H1 (cell line): Measurements from ENCODE around the gene SMTN. TPM values are rescaled to one million over a fixed set of nuclear protein-coding genes. Genes with fewer than 3 reads are reported as not detected.
A peak's percentile ranks its signal among the peaks of the same experiment; 100 is the strongest.

Experiments
- CTCF ChIA-PET: fragments of 300-600 bp; sonication (Branson Sonifier 250); formaldehyde crosslinking; loops from one replicate; lab custom pipeline; 2021; ENCODE audit not compliant: partially characterized antibody; lab: Charles Lee
- POLR2A ChIA-PET: fragments of 300-600 bp; sonication (Branson Sonifier 250); formaldehyde crosslinking; loops from one replicate; lab custom pipeline; 2021; ENCODE audit warnings: inconsistent platforms; ENCODE audit not compliant: partially characterized antibody; lab: Charles Lee
- DNase-seq, 2 experiments: peaks; one replicate each; pipeline versions ENCODE4 v3.0.0 to v3.0.0-alpha.2; 2010 to 2022; ENCODE audit warnings: low spot score in 2 of 2, low read depth in 1 of 2, mixed read lengths in 1 of 2
- FAIRE-seq: peaks from 2 replicates; lab custom pipeline; 2011; peaks lifted over from hg19 to GRCh38; lab: Jason Lieb, UNC
- H2AFZ ChIP-seq: 2 replicates; pipeline ENCODE4 v1.8.1; 2012; ENCODE audit warnings: low read length, inconsistent platforms
- H2AK5ac ChIP-seq: 2 replicates; pipeline ENCODE4 v1.6.1; 2013; ENCODE audit warnings: low read depth, low read length
- H2BK120ac ChIP-seq: replicated peaks from 2 replicates; pipeline ENCODE3; 2013; ENCODE audit warnings: low read depth, low read length, inconsistent platforms
- H2BK12ac ChIP-seq: 2 replicates; pipeline ENCODE4 v1.6.1; 2013; ENCODE audit warnings: low read depth, low read length
- H2BK15ac ChIP-seq: 2 replicates; pipeline ENCODE4 v1.6.1; 2013; ENCODE audit warnings: low read length
- H2BK20ac ChIP-seq: 2 replicates; pipeline ENCODE4 v1.6.1; 2013; ENCODE audit warnings: low read length
- H2BK5ac ChIP-seq: 2 replicates; pipeline ENCODE4 v1.6.1; 2013; ENCODE audit warnings: low read depth, low read length
- H3K14ac ChIP-seq: 2 replicates; pipeline ENCODE4 v1.6.1; 2013; ENCODE audit warnings: inconsistent platforms; ENCODE audit not compliant: insufficient read length
- H3K18ac ChIP-seq: 2 replicates; pipeline ENCODE4 v1.6.1; 2013; ENCODE audit warnings: low read length; ENCODE audit errors: extremely low read depth
- H3K23ac ChIP-seq: 2 replicates; pipeline ENCODE4 v1.6.1; 2013; ENCODE audit warnings: inconsistent platforms; ENCODE audit not compliant: insufficient read length
- H3K23me2 ChIP-seq: 2 replicates; pipeline ENCODE4 v1.6.1; 2013; ENCODE audit warnings: low read depth, low read length
- H3K27ac ChIP-seq: 2 replicates; pipeline ENCODE4 v1.6.1; 2011; ENCODE audit warnings: low read depth, low read length, inconsistent platforms
- H3K27me3 ChIP-seq, 4 experiments: replicated peaks in 1 of 4; 1 replicate in 1 of 4; 2 replicates in 3 of 4; pipeline versions ENCODE4 v1.6.1 to v1.8.1; 2011 to 2013; ENCODE audit warnings: low read length in 3 of 4, mild to moderate bottlenecking in 3 of 4, inconsistent platforms in 2 of 4, mixed read lengths in 2 of 4, moderate library complexity in 1 of 4; ENCODE audit not compliant: control insufficient read depth in 3 of 4, insufficient read depth in 3 of 4; ENCODE audit errors: extremely low read depth in 1 of 4
- H3K36me3 ChIP-seq, 4 experiments: 2 replicates each; pipeline versions ENCODE4 v1.6.1 to v1.8.1; 2011 to 2013; ENCODE audit warnings: mild to moderate bottlenecking in 4 of 4, low read length in 3 of 4, moderate library complexity in 2 of 4, control low read depth in 1 of 4, inconsistent platforms in 1 of 4; ENCODE audit not compliant: insufficient read depth in 4 of 4, control insufficient read depth in 2 of 4
- H3K4ac ChIP-seq: replicated peaks from 2 replicates; pipeline ENCODE3; 2013; ENCODE audit warnings: low read length, low read depth, mixed read lengths, inconsistent platforms; ENCODE audit not compliant: insufficient read length
- H3K4me1 ChIP-seq, 4 experiments: replicated peaks in 1 of 4; 1 replicate in 1 of 4; 2 replicates in 3 of 4; pipeline versions ENCODE4 v1.6.1 to v1.8.1; 2011 to 2013; ENCODE audit warnings: low read length in 3 of 4, inconsistent platforms in 2 of 4, mixed read lengths in 1 of 4; ENCODE audit not compliant: insufficient read depth in 4 of 4, control insufficient read depth in 3 of 4
- H3K4me2 ChIP-seq, 2 experiments: 2 replicates each; pipeline versions ENCODE4 v1.6.1 to v1.8.1; 2011 to 2013; ENCODE audit warnings: low read depth in 2 of 2, low read length in 2 of 2, control low read depth in 1 of 2, inconsistent platforms in 1 of 2, mild to moderate bottlenecking in 1 of 2; ENCODE audit not compliant: insufficient read depth in 1 of 2
- H3K4me3 ChIP-seq, 4 experiments: fragments of 200-600, 300-600 bp in 1 of 4; sonication (generic), shearing (Covaris generic), sonication (Bioruptor Twin) in 1 of 4; 2 replicates each; pipeline versions ENCODE4 v1.5.1 to v1.8.1; 2011 to 2016; ENCODE audit warnings: low read length in 4 of 4, low read depth in 3 of 4, control low read depth in 2 of 4, inconsistent platforms in 2 of 4, mild to moderate bottlenecking in 2 of 4, mixed read lengths in 1 of 4, moderate library complexity in 1 of 4; ENCODE audit not compliant: insufficient read depth in 2 of 4; ENCODE audit errors: extremely low read depth in 1 of 4
- H3K56ac ChIP-seq: replicated peaks from 2 replicates; pipeline ENCODE3; 2013; ENCODE audit warnings: low read depth, mild to moderate bottlenecking, mixed read lengths, low read length, inconsistent platforms; ENCODE audit not compliant: insufficient read length
- H3K79me1 ChIP-seq: 2 replicates; pipeline ENCODE4 v1.6.1; 2013; ENCODE audit warnings: low read depth, low read length, control low read depth
- H3K79me2 ChIP-seq, 2 experiments: 2 replicates each; pipeline versions ENCODE4 v1.6.1 to v1.8.1; 2012 to 2013; ENCODE audit warnings: low read length in 2 of 2, mild to moderate bottlenecking in 2 of 2, inconsistent platforms in 1 of 2; ENCODE audit not compliant: insufficient read depth in 2 of 2, control insufficient read depth in 1 of 2
- H3K9ac ChIP-seq, 4 experiments: replicated peaks in 1 of 4; 1 replicate in 1 of 4; 2 replicates in 3 of 4; pipeline versions ENCODE4 v1.6.1 to v1.8.1; 2011 to 2013; ENCODE audit warnings: low read depth in 3 of 4, low read length in 3 of 4, control low read depth in 2 of 4, mild to moderate bottlenecking in 2 of 4, moderate library complexity in 2 of 4, inconsistent platforms in 1 of 4; ENCODE audit errors: extremely low read depth in 1 of 4
- H3K9me3 ChIP-seq, 2 experiments: 2 replicates each; pipeline versions ENCODE4 v1.6.1 to v1.8.1; 2012 to 2013; ENCODE audit warnings: mild to moderate bottlenecking in 2 of 2, moderate library complexity in 2 of 2, control low read depth in 1 of 2, inconsistent platforms in 1 of 2, low read depth in 1 of 2, low read length in 1 of 2, mixed read lengths in 1 of 2; ENCODE audit not compliant: insufficient read depth in 2 of 2
- H4K20me1 ChIP-seq, 2 experiments: replicated peaks in 1 of 2; 2 replicates each; pipeline versions ENCODE3 to v1.8.1; 2011 to 2013; ENCODE audit warnings: inconsistent platforms in 2 of 2, low read length in 2 of 2, mild to moderate bottlenecking in 1 of 2; ENCODE audit not compliant: insufficient read depth in 2 of 2, control insufficient read depth in 1 of 2
- H4K5ac ChIP-seq: 2 replicates; pipeline ENCODE4 v1.6.1; 2013; ENCODE audit warnings: low read length, low read depth, mixed read lengths, inconsistent platforms; ENCODE audit not compliant: insufficient read length
- H4K8ac ChIP-seq: 2 replicates; pipeline ENCODE4 v1.8.0; 2013; ENCODE audit warnings: mild to moderate bottlenecking, moderate library complexity, low read length, inconsistent platforms; ENCODE audit not compliant: insufficient read depth; ENCODE audit errors: extremely low read depth
- H4K91ac ChIP-seq: replicated peaks from 2 replicates; pipeline ENCODE3; 2013; ENCODE audit warnings: low read length, mixed read lengths, inconsistent platforms; ENCODE audit not compliant: insufficient read length
- BRCA1 ChIP-seq: IDR thresholded peaks from 2 replicates; pipeline ENCODE4 v1.6.1; 2012; ENCODE audit warnings: low read depth, low read length, improper control_type of control experiment
- CREB1 ChIP-seq: IDR thresholded peaks from 2 replicates; pipeline ENCODE4 v1.6.1; 2012; ENCODE audit warnings: inconsistent platforms
- EGR1 ChIP-seq: IDR thresholded peaks from 2 replicates; pipeline ENCODE4 v1.6.1; 2011; ENCODE audit warnings: low read depth, low read length, borderline replicate concordance
- FOSL1 ChIP-seq: IDR thresholded peaks from 2 replicates; pipeline ENCODE4 v1.6.1; 2011; ENCODE audit warnings: mild to moderate bottlenecking, low read depth, low read length, moderate library complexity; ENCODE audit not compliant: insufficient read depth
- GTF2F1 ChIP-seq: IDR thresholded peaks from 2 replicates; pipeline ENCODE4 v1.6.1; 2012; ENCODE audit warnings: low read depth, low read length, improper control_type of control experiment, borderline replicate concordance
- NRF1 ChIP-seq: IDR thresholded peaks from 2 replicates; pipeline ENCODE4 v1.6.1; 2011; ENCODE audit warnings: mild to moderate bottlenecking, low read depth, low read length, improper control_type of control experiment
- PHF8 ChIP-seq: fragments of 200-600 bp; sonication (generic); conservative IDR thresholded peaks from 2 replicates; pipeline ENCODE4 v1.7.1; 2012; ENCODE audit warnings: low read depth, mild to moderate bottlenecking, inconsistent platforms, low read length, moderate library complexity
- TAF1 ChIP-seq: IDR thresholded peaks from 2 replicates; pipeline ENCODE4 v1.6.1; 2011; ENCODE audit warnings: mild to moderate bottlenecking, low read depth, low read length
- WGBS, 2 experiments: shearing (Covaris generic) in 1 of 2; methylation state at CpG; one replicate each; pipeline versions ENCODE4 v1.1.6 to v1.1.7; 2013 to 2015; ENCODE audit warnings: low lambda C conversion rate in 2 of 2, mixed read lengths in 2 of 2, inconsistent platforms in 1 of 2, low coverage in 1 of 2, missing lambda C conversion rate in 1 of 2; ENCODE audit not compliant: insufficient replicate concordance in 2 of 2, insufficient coverage in 1 of 2, insufficient read length in 1 of 2; ENCODE audit errors: extremely low coverage in 1 of 2, missing lambda C conversion rate in 1 of 2; 5-methylcytosine and 5-hydroxymethylcytosine counted together
- polyA plus RNA-seq, 7 experiments: library from polyadenylated mRNA; depleted of rRNA in 3 of 7; stranded (reverse) in 5 of 7; unstranded in 2 of 7; fragments of >200 nt in 5 of 7; fragments of 200-250 nt in 2 of 7; gene quantifications; 1 replicate in 5 of 7; 2 replicates in 1 of 7; 4 replicates in 1 of 7; pipeline versions ENCODE4 v1.2.1 to v1.2.3, GENCODE V29; 2011 to 2013; ENCODE audit warnings: missing spikeins in 2 of 7, mixed read lengths in 2 of 7
- total RNA-seq: library from RNA; stranded (reverse); fragmentation: NEBNext Ultra II Directional; extraction: Animal tissue kit (Norgen Biotek cat#: 25700); gene quantifications from 2 replicates; pipeline ENCODE4 v1.2.1, GENCODE V29; 2021
- TF ChIP-seq, protein P1 (sequence below), 3 experiments: IDR thresholded peaks; 1 replicate in 2 of 3; 2 replicates in 1 of 3; pipeline versions ENCODE4 v1.5.1 to v1.6.1; 2011; ENCODE audit warnings: low read length in 3 of 3, mild to moderate bottlenecking in 3 of 3, inconsistent platforms in 2 of 3, low read depth in 1 of 3, moderate library complexity in 1 of 3; ENCODE audit not compliant: insufficient read depth in 1 of 3; ENCODE audit errors: control extremely low read depth in 1 of 3

SMTN gene
- total and polyA plus RNA-seq, 2 of the 8 experiments (the other 6 are each of a cell fraction or from before 2014, with no cell fraction given): 12.3 to 20.8 TPM

DNA sequence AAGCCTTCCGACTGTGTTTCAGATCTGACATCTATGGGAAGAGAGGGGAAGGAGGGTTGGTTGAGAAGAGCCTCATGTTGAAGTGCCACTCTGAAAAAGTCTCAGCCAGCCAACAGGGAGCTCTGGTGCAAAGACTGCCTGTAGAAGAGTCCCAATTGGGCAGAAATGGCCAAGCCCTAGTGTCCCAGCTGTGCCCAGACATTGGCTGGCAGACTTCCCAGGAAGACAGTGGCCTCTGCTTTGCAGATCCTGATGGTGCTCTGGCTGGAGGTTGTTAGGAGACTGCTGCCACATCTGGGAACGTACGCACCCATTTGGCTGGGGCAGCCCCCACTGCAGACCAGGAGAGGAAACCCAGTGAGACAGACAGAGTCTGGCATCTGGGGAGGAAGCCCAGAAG, 62.4 kb downstream of the SMTN start:
- ChIA-PET CTCF (interaction anchor here (0.7 to 11.9 kb wide), 10 partner anchors 7 to 69 kb away, joined by 3 to 124 read pairs (median 4); partner anchors contain the start of genes LIMK2 and SELENOM), POLR2A (interaction anchor here (1.5 kb wide), 1 partner anchor 59 kb away, joined by 3 read pairs; no protein-coding TSS in a partner anchor)
- H3K4me3 ChIP-seq: no peak overlapping the region
- peaks cover 0 to 4% of the 10 kb centered on the region in 2 experiments for H4K20me1 ChIP-seq
- H3K18ac ChIP-seq: no peak overlapping the region
- no peak overlapping the region for H3K4me2 ChIP-seq
- H3K9me3 ChIP-seq: peaks cover 0 to 5% of the 10 kb centered on the region in 2 experiments; a peak in 1 of 4 replicates
- H3K23me2 ChIP-seq: peaks cover 12% of the 10 kb centered on the region
- DNase-seq (no peak), FAIRE-seq (no peak)
- H4K91ac ChIP-seq: no peak overlapping the region
- H2BK5ac ChIP-seq: no peak overlapping the region
- H2BK120ac ChIP-seq: no peak overlapping the region
- H2BK15ac ChIP-seq: no peak overlapping the region
- TF ChIP-seq, protein P1, sequence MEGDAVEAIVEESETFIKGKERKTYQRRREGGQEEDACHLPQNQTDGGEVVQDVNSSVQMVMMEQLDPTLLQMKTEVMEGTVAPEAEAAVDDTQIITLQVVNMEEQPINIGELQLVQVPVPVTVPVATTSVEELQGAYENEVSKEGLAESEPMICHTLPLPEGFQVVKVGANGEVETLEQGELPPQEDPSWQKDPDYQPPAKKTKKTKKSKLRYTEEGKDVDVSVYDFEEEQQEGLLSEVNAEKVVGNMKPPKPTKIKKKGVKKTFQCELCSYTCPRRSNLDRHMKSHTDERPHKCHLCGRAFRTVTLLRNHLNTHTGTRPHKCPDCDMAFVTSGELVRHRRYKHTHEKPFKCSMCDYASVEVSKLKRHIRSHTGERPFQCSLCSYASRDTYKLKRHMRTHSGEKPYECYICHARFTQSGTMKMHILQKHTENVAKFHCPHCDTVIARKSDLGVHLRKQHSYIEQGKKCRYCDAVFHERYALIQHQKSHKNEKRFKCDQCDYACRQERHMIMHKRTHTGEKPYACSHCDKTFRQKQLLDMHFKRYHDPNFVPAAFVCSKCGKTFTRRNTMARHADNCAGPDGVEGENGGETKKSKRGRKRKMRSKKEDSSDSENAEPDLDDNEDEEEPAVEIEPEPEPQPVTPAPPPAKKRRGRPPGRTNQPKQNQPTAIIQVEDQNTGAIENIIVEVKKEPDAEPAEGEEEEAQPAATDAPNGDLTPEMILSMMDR (IDR thresholded peaks at IDR 0.05; ENCODE audit: control extremely low read depth in 1 of 3, insufficient read depth in 1 of 3, low read depth in 1 of 3, low read length in 3 of 3): no peak
- TF ChIP-seq CREB1 (no peak), EGR1 (no peak), NRF1 (no peak), GTF2F1 (no peak), FOSL1 (no peak), PHF8 (no peak), TAF1 (no peak), BRCA1 (no peak)
- no peak overlapping the region for H3K4ac ChIP-seq
- no peak overlapping the region for H3K27ac ChIP-seq
- H3K27me3 ChIP-seq: 0 out of 7 replicates have a peak, but pooled peaks cover 0 to 3% (median 0%) of the 10 kb centered on the region in 4 experiments
- no peaks in the 10 kb centered on the region; a peak in 1 of 8 replicates for H3K36me3 ChIP-seq
- no peak overlapping the region for H2BK20ac ChIP-seq
- peaks cover 0 to 14% of the 10 kb centered on the region in 2 experiments; a peak in 3 of 4 replicates for H3K79me2 ChIP-seq
- no peak overlapping the region for H4K5ac ChIP-seq
- peaks cover 7 to 20% (median 12%) of the 10 kb centered on the region in 4 experiments for H3K4me1 ChIP-seq
- H2AFZ ChIP-seq: no peak overlapping the region
- no peak overlapping the region for H4K8ac ChIP-seq
- no peak overlapping the region for H3K14ac ChIP-seq
- 90% methylated on average over 3 of the region's 3 CpGs; no CpG with 5 or more reads in 1 of the 2 experiments for WGBS, 2 experiments
- H3K9ac ChIP-seq: no peak overlapping the region
- no peak overlapping the region for H2BK12ac ChIP-seq
- peaks cover 11% of the 10 kb centered on the region; the same call in 1 of the 2 replicates for H3K79me1 ChIP-seq
- H2AK5ac ChIP-seq: peak overlapping the region; percentile 42; the same call in 1 of the 2 replicates
- H3K56ac ChIP-seq: no peak overlapping the region
- H3K23ac ChIP-seq: no peak overlapping the region
